Renal pelvis (tissue), 4 donors: ENCODE results near the gene ARID3C. TPM values are rescaled to one million over a fixed set of nuclear protein-coding genes. Genes with fewer than 3 reads are reported as not detected.

Experiments
- DNase-seq: peaks from one replicate; pipeline ENCODE4 v3.0.0-alpha.2; 2013
- polyA plus RNA-seq, 3 donors: library from polyadenylated mRNA; unstranded; fragments of 120-200 nt; gene quantifications; one replicate each; pipeline ENCODE4 v1.2.1, GENCODE V29; 2013; ENCODE audit not compliant: insufficient read length in 3 of 3

The ARID3C gene
- polyA plus RNA-seq, 3 donors, result 0.14 to 0.27 (median 0.16) TPM

GRCh38 chr9:34630402-34631154 is 1.7 kb upstream of the ARID3C start:
- no peak for DNase-seq

- no peak for DNase-seq
Observed at GRCh38 chr9:34629491-34629808, 584 bp upstream of the ARID3C start.

- no peak for DNase-seq
Observed at GRCh38 chr9:34627716-34628655, 880 bp downstream of the ARID3C start.

GRCh38 chr9:34625186-34625486 is 3.7 kb downstream of the ARID3C start:
- DNase-seq, result no peak

- no peak for DNase-seq
Observed at GRCh38 chr9:34624475-34625185, 4.2 kb downstream of the ARID3C start.

- no peak for DNase-seq
Observed at GRCh38 chr9:34623374-34624235, 5.3 kb downstream of the ARID3C start.

GRCh38 chr9:34620061-34620994 is 8.5 kb downstream of the ARID3C start, which contains the start of gene DCTN3:
TSS of gene DCTN3 (minus strand) at chr9:34620495. CDS start at chr9:34620464, 31 bp downstream.
- peak; percentile 95 for DNase-seq

- DNase-seq, result no peak
Observed at GRCh38 chr9:34615132-34615531, 13.7 kb downstream of the ARID3C start.

GRCh38 chr9:34612788-34613390 is 16.0 kb downstream of the ARID3C start:
- no peak for DNase-seq

GRCh38 chr9:34611811-34612787 is 16.8 kb downstream of the ARID3C start, which contains the start of gene RPP25L:
TSS of gene RPP25L (minus strand) at chr9:34612097. CDS start at chr9:34611296, 801 bp downstream.
- DNase-seq, result peak; percentile 89

GRCh38 chr9:34611251-34611810 is 17.5 kb downstream of the ARID3C start:
- DNase-seq, result no peak

- no peak for DNase-seq
Observed at GRCh38 chr9:34610434-34611206, 18.2 kb downstream of the ARID3C start.

GRCh38 chr9:34607331-34607730 is 21.5 kb downstream of the ARID3C start:
- no peak for DNase-seq

GRCh38 chr9:34606905-34607304 is 22.0 kb downstream of the ARID3C start:
- DNase-seq, result no peak

GRCh38 chr9:34606190-34606589 is 22.7 kb downstream of the ARID3C start:
- DNase-seq, result no peak

- DNase-seq, result peak; percentile 85
Observed at GRCh38 chr9:34603610-34604231, 25.1 kb downstream of the ARID3C start.
